ENCODE results near the gene FCHSD2. TPM values are rescaled to one million over a fixed set of nuclear protein-coding genes. Genes with fewer than 3 reads are reported as not detected.

The FCHSD2 gene
- total and polyA plus RNA-seq, 9 of the 15 experiments (the other 6 are each of a cell fraction or from before 2014, with no cell fraction given) = 1.8 to 14.7 (median 6.4) TPM

- no peak overlapping the region for H3K27ac ChIP-seq (ENCODE audit: extremely low read depth, low read depth, low read length)
- FAIRE-seq = no peak
Observed at GRCh38 chr11:72828692-72829101, 313.4 kb downstream of the FCHSD2 start.

DNA sequence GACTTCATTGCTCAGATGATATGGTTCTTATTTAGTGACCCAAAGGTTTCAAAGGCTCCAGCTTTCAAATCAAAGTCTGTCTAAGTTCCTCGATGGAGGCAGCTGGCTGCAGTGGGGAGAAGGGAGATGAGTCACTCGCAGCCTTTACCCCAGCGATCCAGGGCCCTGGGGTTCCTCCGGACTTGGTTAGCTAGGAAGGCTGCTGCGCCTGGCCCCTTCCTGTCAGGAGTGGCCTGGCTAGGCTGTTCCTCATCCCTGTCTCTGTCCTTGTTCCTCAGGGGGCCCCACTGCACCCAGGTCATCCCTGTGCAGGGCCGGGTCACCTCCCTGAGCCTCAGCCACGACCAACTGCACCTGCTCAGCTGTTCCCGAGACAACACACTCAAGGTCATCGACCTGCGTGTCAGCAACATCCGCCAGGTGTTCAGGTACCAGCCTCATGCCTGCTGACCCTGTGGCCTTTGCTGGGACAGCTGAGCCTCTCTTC is 314.0 kb downstream of the FCHSD2 start:
- H3K9me1 ChIP-seq (ENCODE audit: control insufficient read depth, insufficient read depth, low read length) = no peaks in the 10 kb centered on the region
- H3K79me2 ChIP-seq (ENCODE audit: control insufficient read depth, insufficient read depth, low read length) = no peaks in the 10 kb centered on the region
- intact Hi-C loops (cut with micrococcal nuclease) (no loop called here), in situ Hi-C loops (cut with MboI) (loop anchor here (5.0 kb wide), 1 partner anchor 414 kb away; no protein-coding TSS in a partner anchor)
- no peak overlapping the region for H3K27ac ChIP-seq (ENCODE audit: extremely low read depth, low read depth, low read length)
- H3K4me2 ChIP-seq (ENCODE audit: insufficient read depth, low read length) = no peak overlapping the region
- ChIA-PET POLR2A (interaction anchor here (0.5 to 1.3 kb wide), 5 partner anchors 13 to 314 kb away, joined by 3 to 7 read pairs (median 4); partner anchors contain the start of gene FCHSD2), CTCF (ENCODE audit: low intra/inter-chr PET ratio) (no interaction called here)
- H4K20me1 ChIP-seq (replicated peaks; ENCODE audit: control insufficient read depth, insufficient read depth, low read length) = no peaks in the 10 kb centered on the region
- no peaks in the 10 kb centered on the region for H3K36me3 ChIP-seq (ENCODE audit: control insufficient read depth, insufficient read depth, low read length)
- H3K9me3 ChIP-seq (replicated peaks; ENCODE audit: control insufficient read depth, insufficient read depth, low read depth, low read length) = no peaks in the 10 kb centered on the region
- DNase-seq (ENCODE audit: extremely low read depth in 1 of 4, low spot score in 3 of 4) = no peak
- H3K27me3 ChIP-seq (ENCODE audit: control insufficient read depth in 2 of 2, insufficient read depth in 2 of 2, low read length in 2 of 2) = no peaks in the 10 kb centered on the region
- ATAC-seq = no peak
- 0 out of 4 replicates have a peak overlapping the region, but pooled peaks of 1 of the 2 experiments have one; percentile 21 for H3K9ac ChIP-seq (ENCODE audit: insufficient read depth in 1 of 2, low read depth in 2 of 2, low read length in 2 of 2)
- FAIRE-seq = no peak
- H3K4me1 ChIP-seq (replicated peaks in 1 of 2; ENCODE audit: control insufficient read depth in 2 of 2, insufficient read depth in 2 of 2, low read length in 2 of 2) = peaks cover 0 to 18% of the 10 kb centered on the region in 2 experiments; a peak in 2 of 5 replicates
- WGBS (ENCODE audit: insufficient coverage, low coverage, missing lambda C conversion rate) = 55% methylated on average over 11 of the region's 11 CpGs
- TF ChIP-seq TEAD1 (CRISPR knock-in tag; IDR thresholded peaks at IDR 0.05) = no peak
- no peak for TF ChIP-seq FOSL1 (tag; conservative IDR thresholded peaks at IDR 0.05)
- TF ChIP-seq CLOCK (CRISPR knock-in tag; IDR thresholded peaks at IDR 0.05; ENCODE audit: borderline replicate concordance) = no peak
- TF ChIP-seq CC2D1A (IDR thresholded peaks at IDR 0.05) = no peak
- TF ChIP-seq CBX5 (IDR thresholded peaks at IDR 0.05; ENCODE audit: borderline replicate concordance, low read depth) = no peak
- no peak overlapping the region for H2AFZ ChIP-seq (ENCODE audit: low read depth, low read length)
- BruUV-seq (replicated peaks) = no TSS peak
- H3K4me3 ChIP-seq = no peak overlapping the region

More at GRCh38 chr11:72828692-72829101, 313.4 kb downstream of the FCHSD2 start:
- H3K79me2 ChIP-seq (ENCODE audit: control insufficient read depth, insufficient read depth, low read length) = no peaks in the 10 kb centered on the region
- H3K4me2 ChIP-seq (ENCODE audit: insufficient read depth, low read length) = no peak overlapping the region
- POLR2A ChIA-PET = interaction anchor here (0.8 to 1.3 kb wide), 3 partner anchors 12 to 131 kb away, joined by 4 to 7 read pairs (median 5); no protein-coding TSS in a partner anchor
- CTCF ChIA-PET (ENCODE audit: low intra/inter-chr PET ratio) = no interaction called here
- BruUV-seq (replicated peaks) = no TSS peak
- H3K27me3 ChIP-seq (ENCODE audit: control insufficient read depth in 2 of 2, insufficient read depth in 2 of 2, low read length in 2 of 2) = no peaks in the 10 kb centered on the region
- H3K9me3 ChIP-seq (replicated peaks; ENCODE audit: control insufficient read depth, insufficient read depth, low read depth, low read length) = no peaks in the 10 kb centered on the region
- peaks cover 0 to 18% of the 10 kb centered on the region in 2 experiments; a peak in 2 of 5 replicates for H3K4me1 ChIP-seq (replicated peaks in 1 of 2; ENCODE audit: control insufficient read depth in 2 of 2, insufficient read depth in 2 of 2, low read length in 2 of 2)
- H4K20me1 ChIP-seq (replicated peaks; ENCODE audit: control insufficient read depth, insufficient read depth, low read length) = no peaks in the 10 kb centered on the region
- DNase-seq (ENCODE audit: extremely low read depth in 1 of 4, low spot score in 3 of 4) (no peak), ATAC-seq (no peak)
- in situ Hi-C loops (cut with MboI) (loop anchor here (5.0 kb wide), 1 partner anchor 414 kb away; no protein-coding TSS in a partner anchor), intact Hi-C loops (cut with micrococcal nuclease) (no loop called here)
- no peak overlapping the region for H3K4me3 ChIP-seq
- 0 out of 4 replicates have a peak overlapping the region, but pooled peaks of 1 of the 2 experiments have one; percentile 30 for H3K9ac ChIP-seq (ENCODE audit: insufficient read depth in 1 of 2, low read depth in 2 of 2, low read length in 2 of 2)
- H3K36me3 ChIP-seq (ENCODE audit: control insufficient read depth, insufficient read depth, low read length) = no peaks in the 10 kb centered on the region
- TF ChIP-seq ZNF668 (CRISPR knock-in tag; IDR thresholded peaks at IDR 0.05) = no peak
- TF ChIP-seq, protein P1, sequence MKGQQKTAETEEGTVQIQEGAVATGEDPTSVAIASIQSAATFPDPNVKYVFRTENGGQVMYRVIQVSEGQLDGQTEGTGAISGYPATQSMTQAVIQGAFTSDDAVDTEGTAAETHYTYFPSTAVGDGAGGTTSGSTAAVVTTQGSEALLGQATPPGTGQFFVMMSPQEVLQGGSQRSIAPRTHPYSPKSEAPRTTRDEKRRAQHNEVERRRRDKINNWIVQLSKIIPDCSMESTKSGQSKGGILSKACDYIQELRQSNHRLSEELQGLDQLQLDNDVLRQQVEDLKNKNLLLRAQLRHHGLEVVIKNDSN (CRISPR knock-in tag; IDR thresholded peaks at IDR 0.05) = no peak
- no peak for TF ChIP-seq ZC3H11A (IDR thresholded peaks at IDR 0.05; ENCODE audit: low read depth, low read length)
- TF ChIP-seq ZNF146 (CRISPR knock-in tag; IDR thresholded peaks at IDR 0.05; ENCODE audit: unreplicated experiment) = no peak
- no peak overlapping the region for H2AFZ ChIP-seq (ENCODE audit: low read depth, low read length)
- H3K9me1 ChIP-seq (ENCODE audit: control insufficient read depth, insufficient read depth, low read length) = no peaks in the 10 kb centered on the region
- WGBS (ENCODE audit: insufficient coverage, low coverage, missing lambda C conversion rate) = 29% methylated on average over 6 of the region's 7 CpGs

Measured in K562 (cell line).